Measurements from ENCODE around the gene RPS6KA2.
"Not testable (repeated sequence)": the region's sequence is repeated elsewhere in the genome, so short reads cannot be mapped to it uniquely, and the experiment has no call there.

RPS6KA2 gene

DNA sequence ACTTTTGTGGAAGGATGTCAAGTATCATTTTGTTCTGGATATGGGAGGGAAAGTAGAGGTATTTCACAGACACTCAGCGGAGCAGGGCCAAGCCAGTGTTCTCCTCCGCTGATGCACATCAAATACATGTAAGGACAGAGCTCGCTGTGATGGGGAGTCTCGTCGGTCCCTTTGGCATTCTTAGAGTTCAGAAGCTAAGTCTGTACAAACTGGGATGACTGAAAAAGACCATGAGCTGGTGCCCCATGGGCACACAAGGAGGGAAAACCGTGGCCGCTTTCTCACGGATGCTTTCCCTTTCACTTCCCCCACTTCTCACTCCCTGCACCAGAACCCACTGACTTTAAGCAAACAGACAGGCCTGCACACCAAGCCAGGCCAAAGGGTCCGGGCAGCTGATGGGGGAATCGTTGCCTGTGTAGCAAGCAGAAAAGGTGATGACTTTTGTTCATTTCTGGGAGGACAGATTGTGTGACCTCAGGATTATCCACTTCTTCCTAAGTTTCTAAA is 216.6 kb downstream of the RPS6KA2 start:
- H3K4me1 Mint-ChIP-seq: peaks cover 45% of the 10 kb centered on the region

DNA sequence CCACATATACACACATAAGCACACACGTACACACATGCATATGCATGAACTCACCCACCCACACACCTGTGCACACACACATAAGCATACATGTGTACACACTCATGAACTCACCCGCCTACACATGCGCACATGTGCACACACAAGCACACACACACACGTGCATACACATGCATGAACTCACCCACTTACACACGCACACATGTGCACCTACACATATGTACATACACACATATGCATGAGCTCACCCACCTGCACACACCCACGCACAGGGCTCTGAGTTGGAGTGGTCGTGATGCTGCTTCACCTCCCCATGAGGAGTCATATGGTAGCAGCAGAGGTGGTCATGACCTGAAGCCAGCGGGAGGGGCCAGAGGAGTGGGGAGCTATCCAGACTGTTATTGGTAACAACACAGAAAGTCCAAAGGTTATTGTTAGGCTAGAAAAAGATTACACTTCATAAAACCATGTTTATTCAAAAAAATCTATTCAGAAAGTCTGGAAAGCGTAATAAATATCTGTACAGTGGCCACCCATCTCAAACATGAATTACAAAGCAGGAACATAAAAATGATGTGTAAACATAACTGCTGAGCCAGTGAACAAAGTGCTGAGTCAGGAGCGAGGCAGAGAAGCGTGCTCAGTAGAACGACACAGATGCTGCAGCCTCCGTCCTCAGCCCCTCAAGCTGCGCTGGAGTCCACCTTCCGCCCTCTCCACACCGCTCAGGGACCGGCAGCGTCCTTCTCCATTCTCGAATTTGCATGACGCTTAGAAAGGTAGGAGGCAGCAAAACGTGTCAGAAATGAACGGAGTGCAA is 217.9 kb downstream of the RPS6KA2 start:
- no peak for DNase-seq
- Mint-ChIP-seq H3K4me3 (no peak overlapping the region), H3K9me3 (no peaks in the 10 kb centered on the region), H3K27ac (no peak overlapping the region), H3K4me1 (peaks cover 35% of the 10 kb centered on the region), H3K27me3 (no peaks in the 10 kb centered on the region)
- no peak for ATAC-seq

More for the DNA sequence above, 216.6 kb downstream of the RPS6KA2 start:
- Mint-ChIP-seq H3K27me3 (no peaks in the 10 kb centered on the region), H3K4me3 (no peak overlapping the region), H3K9me3 (peaks cover 0 to 1% of the 10 kb centered on the region in 2 donors), H3K27ac (peak overlapping the region in 1 of 2 donors; percentile 4)
- DNase-seq (no peak), ATAC-seq (no peak)

DNA sequence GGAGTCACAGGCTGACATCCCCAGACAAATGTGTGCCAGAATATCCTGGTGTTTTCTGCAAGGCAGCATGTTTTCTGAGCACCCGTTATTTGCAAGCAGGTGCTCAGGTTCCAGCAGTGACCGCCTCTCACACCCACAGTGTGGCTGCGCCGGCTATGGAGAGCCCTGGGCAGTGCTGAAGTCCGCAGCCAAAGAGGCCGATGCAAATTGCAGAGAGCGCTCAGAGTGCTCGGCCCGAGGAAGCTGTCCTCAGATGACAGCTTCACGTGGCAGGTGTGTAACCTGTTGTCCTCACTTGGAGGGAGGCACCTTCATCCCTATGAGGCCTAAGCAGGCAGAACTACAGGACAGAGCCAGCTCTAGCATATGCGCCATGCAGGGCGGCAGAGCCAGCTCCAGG is 220.9 kb downstream of the RPS6KA2 start:
- no peak for DNase-seq
- H3K27ac Mint-ChIP-seq: no peak overlapping the region
- no peak overlapping the region for H3K4me3 Mint-ChIP-seq
- H3K9me3 Mint-ChIP-seq: no peaks in the 10 kb centered on the region
- no peak for ATAC-seq
- H3K27me3 Mint-ChIP-seq: no peaks in the 10 kb centered on the region
- peaks cover 7% of the 10 kb centered on the region for H3K4me1 Mint-ChIP-seq

DNA sequence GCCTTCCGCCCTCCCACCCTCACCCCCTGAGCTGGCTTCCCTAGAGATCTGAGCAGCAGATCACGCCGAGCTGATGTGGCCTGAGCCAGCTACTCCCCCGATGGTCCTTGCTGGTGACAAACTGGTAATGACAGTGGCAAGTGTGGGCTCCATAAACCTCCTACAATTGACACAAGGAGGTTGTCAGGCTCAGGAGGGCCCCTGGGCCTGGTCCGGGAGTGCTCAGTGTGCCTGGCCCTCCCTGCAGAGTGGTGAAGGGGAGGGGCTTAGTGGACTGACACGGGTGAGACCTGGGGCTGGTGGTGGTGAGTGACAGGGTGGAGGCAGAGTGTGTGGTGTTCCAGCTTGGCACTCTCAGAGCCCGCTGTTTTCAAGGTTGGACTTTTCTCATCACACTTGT is 221.7 kb downstream of the RPS6KA2 start:
- no peak for DNase-seq
- Mint-ChIP-seq H3K27me3 (no peaks in the 10 kb centered on the region), H3K27ac (no peak overlapping the region), H3K9me3 (no peaks in the 10 kb centered on the region), H3K4me1 (no peaks in the 10 kb centered on the region), H3K4me3 (no peak overlapping the region)
- no peak for ATAC-seq

DNA sequence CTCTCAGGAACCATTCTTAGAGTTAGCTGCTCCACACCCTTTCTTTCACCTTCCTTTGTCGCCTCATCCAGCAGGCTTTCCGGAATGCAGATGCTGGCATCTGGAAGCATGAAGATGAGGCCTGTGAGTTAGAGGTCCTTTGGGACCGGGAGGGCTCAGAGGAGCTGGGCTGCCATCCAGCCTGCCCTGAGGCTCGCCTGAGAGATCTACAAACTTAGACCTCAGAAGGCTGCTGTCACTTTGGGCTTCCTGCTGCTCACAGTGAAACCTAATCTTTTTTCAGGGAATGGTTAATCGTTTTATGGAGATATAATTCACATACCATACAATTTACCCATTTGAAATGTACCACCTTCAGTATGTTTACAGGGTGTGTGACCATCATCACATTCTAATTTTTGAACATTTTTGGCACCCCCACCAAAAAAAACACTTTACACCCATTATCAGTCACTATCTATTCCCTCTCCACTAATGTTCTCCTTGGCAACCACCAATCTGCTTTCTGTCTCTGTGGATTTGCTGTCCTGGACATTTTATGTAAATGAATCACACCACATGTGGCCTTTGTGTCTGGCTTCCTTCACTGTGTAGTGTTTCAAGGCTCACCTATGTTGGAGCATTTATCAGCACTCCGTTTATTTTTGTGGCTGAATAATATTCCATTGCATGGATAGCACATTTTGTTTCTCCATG is 224.3 kb downstream of the RPS6KA2 start:
- H3K27me3 Mint-ChIP-seq: peaks cover 8% of the 10 kb centered on the region
- H3K27ac Mint-ChIP-seq: peak overlapping the region in 1 of 2 donors; percentile 83

DNA sequence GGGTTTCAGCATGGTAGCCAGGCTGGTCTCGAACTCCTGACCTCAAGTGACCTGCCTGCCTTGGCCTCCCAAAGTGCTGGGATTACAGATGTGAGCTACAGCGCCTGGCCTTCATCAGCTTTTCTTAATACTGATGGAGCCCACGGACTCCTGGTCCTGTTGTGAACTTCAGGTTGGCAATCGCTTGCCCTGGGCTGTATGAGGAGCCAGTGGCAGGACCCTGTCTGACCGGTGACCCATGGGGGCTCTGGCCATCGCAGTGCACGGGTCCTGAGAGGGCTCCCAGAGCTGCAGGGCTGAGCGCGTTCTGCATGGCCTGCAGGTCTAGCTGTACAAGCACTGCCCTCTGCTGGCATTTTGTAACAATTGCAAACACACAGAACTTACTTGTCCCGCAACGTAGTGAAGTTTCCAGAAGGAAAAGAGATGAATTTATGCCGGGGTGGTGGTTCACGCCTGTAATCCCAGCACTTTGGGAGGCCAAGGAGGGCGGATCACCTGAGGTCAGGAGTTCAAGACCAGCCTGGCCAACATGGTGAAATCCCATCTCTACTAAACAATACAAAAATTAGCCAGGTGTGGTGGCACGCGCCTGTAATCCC is 226.3 kb downstream of the RPS6KA2 start:
- not testable (repeated sequence) for H3K4me3 Mint-ChIP-seq, H3K9me3 Mint-ChIP-seq, H3K27ac Mint-ChIP-seq, H3K4me1 Mint-ChIP-seq
- DNase-seq: peak; percentile 50 to 55
- peaks cover 11% of the 10 kb centered on the region for H3K27me3 Mint-ChIP-seq
- peak; percentile 76 for ATAC-seq

More for the DNA sequence above, 224.3 kb downstream of the RPS6KA2 start:
- no peaks in the 10 kb centered on the region for H3K9me3 Mint-ChIP-seq
- DNase-seq: no peak
- no peak overlapping the region for H3K4me3 Mint-ChIP-seq
- ATAC-seq: no peak
- H3K4me1 Mint-ChIP-seq: no peaks in the 10 kb centered on the region

DNA sequence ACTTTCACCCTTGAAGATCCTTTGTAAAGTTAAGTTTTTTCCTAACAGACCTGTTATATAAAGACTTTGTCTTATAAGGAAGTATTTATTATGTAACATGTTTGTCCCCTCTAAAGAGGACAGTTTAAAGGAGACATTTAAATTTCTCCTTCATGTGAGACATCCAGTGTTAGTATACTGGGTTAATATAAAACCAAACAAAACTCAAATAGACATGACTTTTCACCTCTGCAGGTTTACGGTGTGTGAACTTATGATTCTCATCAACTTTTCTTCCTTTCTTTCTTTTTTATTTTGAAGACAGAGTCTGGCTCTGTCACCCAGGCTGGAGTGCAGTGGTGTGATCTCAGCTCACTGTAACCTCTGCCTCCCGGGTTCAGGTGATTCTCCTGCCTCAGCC is 226.9 kb downstream of the RPS6KA2 start:
- H3K27me3 Mint-ChIP-seq: peaks cover 17% of the 10 kb centered on the region
- no peaks in the 10 kb centered on the region for H3K4me1 Mint-ChIP-seq
- no peak overlapping the region for H3K4me3 Mint-ChIP-seq
- no peaks in the 10 kb centered on the region for H3K9me3 Mint-ChIP-seq
- DNase-seq (no peak), ATAC-seq (no peak)
- H3K27ac Mint-ChIP-seq: no peak overlapping the region

DNA sequence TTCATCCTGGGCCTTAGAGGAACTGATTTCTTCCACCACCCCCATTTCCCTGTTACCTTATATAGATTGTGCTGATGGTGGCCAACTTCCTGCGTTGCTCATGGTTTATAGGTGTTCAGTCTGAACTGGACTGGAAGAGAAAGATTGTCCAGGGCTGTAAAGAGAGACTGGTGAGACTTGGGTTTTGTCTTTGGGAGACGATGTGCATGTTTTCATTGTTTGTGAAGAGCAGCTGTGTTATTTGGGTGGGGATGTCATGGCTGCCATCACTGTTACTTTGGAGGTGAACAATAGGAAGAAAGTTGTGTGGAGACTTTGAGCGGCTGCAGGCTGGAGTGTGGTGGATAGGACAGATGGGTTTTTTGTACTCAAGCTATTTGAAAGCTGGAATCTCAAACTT is 228.7 kb downstream of the RPS6KA2 start:
- Mint-ChIP-seq H3K9me3 (no peaks in the 10 kb centered on the region), H3K27me3 (peaks cover 31% of the 10 kb centered on the region)
- ATAC-seq: no peak

DNA sequence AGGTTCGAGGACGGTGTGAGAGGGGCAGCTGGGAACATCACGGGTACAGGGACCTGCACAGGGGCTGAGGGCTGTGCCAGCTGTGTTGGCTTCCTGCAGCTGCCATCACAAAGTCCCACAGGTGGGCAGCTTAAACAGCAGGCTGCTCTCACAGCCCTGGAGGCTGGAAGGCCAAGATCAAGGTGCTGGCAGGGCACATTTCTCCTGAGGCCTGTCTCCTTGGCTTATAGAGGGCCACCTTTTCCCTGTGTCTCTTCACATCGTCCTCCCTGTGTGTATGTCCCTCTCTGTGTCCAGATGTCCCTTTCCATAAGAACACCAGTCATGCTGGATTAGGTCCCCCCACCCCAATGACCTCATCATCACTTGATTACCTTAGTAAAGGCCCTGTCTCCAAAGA is 229.2 kb downstream of the RPS6KA2 start:
- no peaks in the 10 kb centered on the region for H3K9me3 Mint-ChIP-seq
- H3K4me1 Mint-ChIP-seq: no peaks in the 10 kb centered on the region
- DNase-seq (no peak), ATAC-seq (no peak)
- H3K27ac Mint-ChIP-seq: no peak overlapping the region
- H3K27me3 Mint-ChIP-seq: peaks cover 33% of the 10 kb centered on the region
- H3K4me3 Mint-ChIP-seq: no peak overlapping the region

More for the DNA sequence above, 228.7 kb downstream of the RPS6KA2 start:
- Mint-ChIP-seq H3K27ac (no peak overlapping the region), H3K4me1 (no peaks in the 10 kb centered on the region), H3K4me3 (no peak overlapping the region)
- DNase-seq: no peak

DNA sequence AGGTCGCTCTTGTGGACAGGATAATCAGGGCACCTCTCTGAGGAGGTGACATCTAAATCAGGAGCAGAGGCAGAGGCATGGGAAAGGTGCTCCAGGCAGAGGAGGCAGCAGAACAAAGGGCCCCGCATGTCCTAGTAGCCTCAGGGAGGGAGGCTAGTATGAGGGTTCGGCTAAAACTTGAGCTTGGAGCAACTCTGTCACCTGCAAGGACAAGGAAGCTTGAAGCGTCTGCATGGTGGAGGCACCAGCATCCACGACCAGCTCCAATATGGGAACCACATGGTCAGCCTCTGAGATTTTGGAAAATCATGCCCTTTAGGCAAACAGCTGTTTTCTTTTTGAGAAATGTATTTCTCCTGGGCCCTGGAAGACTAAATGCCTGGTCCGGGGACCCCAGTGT is 231.3 kb downstream of the RPS6KA2 start:
- Mint-ChIP-seq H3K4me1 (no peaks in the 10 kb centered on the region), H3K27ac (peak overlapping the region in 1 of 2 donors; percentile 4), H3K27me3 (peaks cover 38% of the 10 kb centered on the region), H3K4me3 (no peak overlapping the region), H3K9me3 (no peaks in the 10 kb centered on the region)
- no peak for DNase-seq
- ATAC-seq: no peak

DNA sequence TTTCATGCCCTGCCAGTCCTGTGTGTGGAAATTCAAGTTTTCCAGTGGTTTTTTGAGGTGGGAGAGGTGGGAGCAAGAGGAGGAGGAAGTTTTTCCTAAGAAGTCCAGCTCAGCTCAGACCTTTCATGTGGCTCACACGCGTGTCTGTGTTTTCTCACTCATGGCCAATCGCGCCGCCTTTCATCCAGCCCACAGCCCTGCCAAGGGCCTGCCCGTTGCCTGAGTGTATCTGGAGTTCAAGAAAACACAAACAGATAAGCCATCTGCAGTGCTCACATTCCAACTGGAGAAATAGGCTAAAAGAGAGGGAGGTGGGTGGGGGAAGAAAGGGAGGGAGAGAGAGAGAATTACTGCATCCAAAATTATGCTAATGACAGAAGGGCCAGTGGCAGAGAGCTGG is 231.7 kb downstream of the RPS6KA2 start:
- H3K27ac Mint-ChIP-seq: peak overlapping the region in 1 of 2 donors; percentile 4
- DNase-seq (no peak), ATAC-seq (no peak)
- no peak overlapping the region for H3K4me3 Mint-ChIP-seq
- no peaks in the 10 kb centered on the region for H3K9me3 Mint-ChIP-seq
- H3K27me3 Mint-ChIP-seq: peaks cover 38% of the 10 kb centered on the region
- no peaks in the 10 kb centered on the region for H3K4me1 Mint-ChIP-seq

DNA sequence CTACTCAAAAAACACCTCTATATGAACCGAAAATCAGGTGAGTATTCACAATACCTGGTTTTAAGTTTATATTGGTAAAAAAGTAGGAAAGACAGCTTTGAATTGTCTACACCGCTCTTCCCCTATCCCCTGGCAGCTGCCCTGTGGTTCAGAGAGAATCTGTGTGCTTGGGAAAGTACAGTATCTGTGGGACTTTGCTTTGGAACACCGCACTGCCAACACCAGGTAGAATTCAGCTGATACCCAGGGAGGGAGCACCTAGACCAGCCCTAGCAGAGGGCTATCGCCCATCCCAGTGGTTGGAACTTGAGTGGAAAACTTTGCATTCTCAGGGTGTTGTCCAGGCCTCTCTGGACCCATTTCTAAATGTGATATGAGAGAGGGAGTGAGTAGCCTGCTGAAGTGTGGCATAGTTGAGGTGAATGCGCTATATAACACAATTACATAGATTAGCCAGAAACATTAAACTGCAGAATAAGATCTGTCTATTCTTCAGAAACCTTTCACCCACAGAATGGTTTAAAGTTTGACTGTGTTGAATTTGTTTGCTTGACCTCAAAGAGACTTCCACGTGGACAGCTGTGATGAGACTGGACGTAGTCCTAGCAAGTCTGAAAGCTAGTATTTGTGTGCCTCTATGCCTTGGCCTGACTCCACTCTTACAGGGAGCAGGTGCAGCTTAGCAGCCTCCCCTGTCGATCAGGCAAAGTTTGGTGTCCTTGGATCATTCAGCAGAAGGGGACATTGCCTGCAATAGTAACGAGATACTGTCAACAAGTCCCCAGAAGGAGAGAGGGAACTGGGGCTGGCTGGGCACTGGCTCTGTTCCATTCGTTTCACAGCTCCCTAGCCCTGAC is 232.8 kb downstream of the RPS6KA2 start:
- Mint-ChIP-seq H3K27me3 (peaks cover 34% of the 10 kb centered on the region), H3K27ac (no peak overlapping the region), H3K9me3 (no peaks in the 10 kb centered on the region), H3K4me1 (no peaks in the 10 kb centered on the region), H3K4me3 (no peak overlapping the region)
- ATAC-seq: no peak
- DNase-seq: no peak

DNA sequence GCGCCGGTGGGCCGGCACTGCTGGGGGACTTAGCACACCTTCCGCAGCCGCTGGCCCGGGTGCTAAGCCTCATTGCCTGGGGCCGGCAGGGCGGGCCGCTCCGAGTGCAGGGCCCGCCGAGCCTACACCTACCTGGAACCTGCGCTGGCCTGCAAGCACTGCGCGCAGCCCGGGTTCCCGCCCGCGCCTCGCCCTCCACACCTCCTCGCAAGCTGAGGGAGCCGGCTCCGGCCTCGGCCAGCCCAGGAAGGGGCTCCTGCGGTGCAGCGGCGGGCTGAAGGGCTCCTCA is 233.6 kb downstream of the RPS6KA2 start:
- DNase-seq (no peak), ATAC-seq (peak; percentile 48)
- H3K4me3 Mint-ChIP-seq: no peak overlapping the region
- no peaks in the 10 kb centered on the region for H3K9me3 Mint-ChIP-seq
- no peak overlapping the region for H3K27ac Mint-ChIP-seq
- peaks cover 30% of the 10 kb centered on the region for H3K27me3 Mint-ChIP-seq
- no peaks in the 10 kb centered on the region for H3K4me1 Mint-ChIP-seq

DNA sequence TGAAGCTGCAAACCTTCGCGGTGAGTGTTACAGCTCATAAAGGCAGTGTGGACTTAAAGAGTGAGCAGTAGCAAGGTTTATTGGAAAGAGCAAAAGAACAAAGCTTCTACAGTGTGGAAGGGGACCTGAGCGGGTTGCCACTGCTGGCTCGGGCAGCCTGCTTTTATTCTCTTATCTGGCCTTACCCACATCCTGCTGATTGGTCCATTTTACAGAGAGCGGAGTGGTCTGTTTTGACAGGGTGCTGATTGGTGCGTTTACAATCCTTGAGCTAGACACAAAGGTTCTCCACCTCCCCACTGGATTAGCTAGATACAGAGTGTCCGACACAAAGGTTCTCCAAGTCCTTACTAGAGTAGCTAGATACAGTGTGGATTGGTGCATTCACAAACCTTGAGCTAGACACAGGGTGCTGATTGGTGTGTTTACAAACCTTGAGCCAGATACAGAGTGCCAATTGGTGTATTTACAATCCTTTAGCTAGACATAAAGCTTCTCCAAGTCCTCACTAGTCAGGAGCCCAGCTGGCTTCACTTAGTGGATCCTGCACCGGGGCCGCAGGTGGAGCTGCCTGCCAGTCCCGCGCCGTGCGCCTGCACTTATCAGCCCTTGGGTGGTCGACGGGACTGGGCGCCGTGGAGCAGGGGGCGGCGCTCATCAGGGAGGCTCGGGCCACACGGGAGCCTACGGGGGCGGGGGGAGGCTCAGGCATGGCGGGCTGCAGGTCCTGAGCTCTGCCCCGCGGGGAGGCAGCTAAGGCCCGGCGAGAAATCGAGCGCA is 234.1 kb downstream of the RPS6KA2 start:
- not testable (repeated sequence) for ATAC-seq, H3K9me3 Mint-ChIP-seq, H3K4me3 Mint-ChIP-seq, H3K4me1 Mint-ChIP-seq, DNase-seq, H3K27ac Mint-ChIP-seq
- peaks cover 30% of the 10 kb centered on the region for H3K27me3 Mint-ChIP-seq

DNA sequence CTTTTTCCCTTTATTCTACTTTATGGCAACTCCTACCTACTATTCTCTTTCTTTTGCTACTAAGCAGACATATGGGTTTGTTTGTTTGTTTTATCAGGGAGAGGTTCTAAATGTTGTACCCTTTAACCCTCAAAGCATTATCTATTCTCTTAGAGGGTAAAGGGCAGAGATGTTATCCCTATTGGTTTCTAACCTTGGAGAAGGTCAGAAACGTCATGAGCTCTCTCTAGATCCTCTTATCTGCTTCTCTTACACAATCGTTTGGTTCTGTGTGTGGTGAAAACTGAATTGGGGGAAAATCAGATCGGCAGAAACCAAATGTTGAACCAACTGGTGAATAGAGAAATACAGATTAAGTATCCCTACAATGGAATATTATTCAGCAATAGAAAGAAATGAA is 237.9 kb downstream of the RPS6KA2 start:
- DNase-seq (no peak), ATAC-seq (no peak)
- H3K27ac Mint-ChIP-seq: no peak overlapping the region
- no peak overlapping the region for H3K4me3 Mint-ChIP-seq
- no peaks in the 10 kb centered on the region for H3K4me1 Mint-ChIP-seq
- no peaks in the 10 kb centered on the region for H3K9me3 Mint-ChIP-seq
- peaks cover 11% of the 10 kb centered on the region for H3K27me3 Mint-ChIP-seq

Data from stimulated activated naive CD8-positive, alpha-beta T cell treated with anti-CD3 and anti-CD28 coated beads, Interleukin-15, amount 100 ng/mL, for 72 hours (primary cell).